Spleen (tissue), 7 donors: ENCODE results near the gene OR8K5.

Experiments used
- CTCF ChIP-seq, 11 experiments: fragments of 200-600 bp in 7 of 11; fragments of 450-650 bp in 4 of 11; sonication (generic) in 4 of 11; IDR thresholded peaks in 8 of 11; conservative IDR thresholded peaks in 3 of 11; 1 replicate in 7 of 11; 2 replicates in 4 of 11; pipeline versions ENCODE4 v1.4.0 to v1.8.0; 2016 to 2021; ENCODE audit warnings: antibody characterized with exemption in 11 of 11, inconsistent platforms in 4 of 11, mild to moderate bottlenecking in 1 of 11
- POLR2A ChIP-seq, 3 donors: fragments of 450-650 bp; IDR thresholded peaks; one replicate each; pipeline ENCODE4 v1.5.1; 2017; ENCODE audit warnings: antibody characterized with exemption in 3 of 3, mild to moderate bottlenecking in 1 of 3
- POLR2AphosphoS5 ChIP-seq, 3 donors: sonication (generic); formaldehyde crosslinking; IDR thresholded peaks; one replicate each; pipeline ENCODE4 v1.5.1; 2017; ENCODE audit warnings: antibody characterized with exemption in 3 of 3
- donor health status: DM: no; HTN: no; CAD: no; lungs with moderate emphysema.
- donor health status: DM: no; HTN: no; CAD: no.
- donor health status: DM: no; HTN: no; CAD: no.

GRCh38 chr11:56163804-56164203, 3.7 kb upstream of the OR8K5 start:
- TF ChIP-seq CTCF (IDR thresholded peaks at IDR 0.05 in 8 of 11, conservative IDR thresholded peaks at IDR 0.05 in 3 of 11) (no peak), POLR2A (IDR thresholded peaks at IDR 0.05) (no peak), POLR2AphosphoS5 (IDR thresholded peaks at IDR 0.05) (no peak)
